HG03571 (cell line): ENCODE data around the gene SPAG17.

ENCODE experiments used
- ATAC-seq: cut with Tn5 transposase; IDR thresholded peaks from one replicate; pipeline ENCODE4 v1.9.1; 2021; ENCODE audit not compliant: unreplicated experiment

Gene SPAG17

GRCh38 chr1:118185084-118185832 lies at the start of gene SPAG17:
TSS of gene SPAG17 (minus strand) at chr1:118185228. CDS start at chr1:118185157, 71 bp downstream.
- no peak for ATAC-seq

- ATAC-seq: no peak
These were observed 40.4 kb upstream of the SPAG17 start for GRCh38 chr1:118225471-118225870.

DNA sequence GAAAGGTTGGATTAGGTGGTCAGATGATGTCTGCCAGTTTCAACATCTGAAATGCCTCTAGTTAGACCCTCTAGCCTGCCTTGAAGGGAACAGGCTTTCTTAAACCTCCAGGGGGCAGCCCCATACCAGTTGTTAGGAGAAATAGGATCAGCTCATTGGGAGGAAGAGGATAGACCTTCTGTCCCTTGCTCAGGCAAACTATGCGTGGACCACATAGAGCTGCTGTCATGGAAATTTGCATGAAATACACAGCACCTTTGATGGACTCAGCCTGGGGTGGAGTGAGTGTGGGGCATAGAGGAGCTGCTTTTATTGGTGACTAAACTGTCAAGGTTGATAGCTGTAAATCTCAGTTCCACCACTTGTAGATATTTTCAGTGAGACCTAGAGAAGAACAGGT lies 38.4 kb upstream of the SPAG17 start:
- no peak for ATAC-seq

DNA sequence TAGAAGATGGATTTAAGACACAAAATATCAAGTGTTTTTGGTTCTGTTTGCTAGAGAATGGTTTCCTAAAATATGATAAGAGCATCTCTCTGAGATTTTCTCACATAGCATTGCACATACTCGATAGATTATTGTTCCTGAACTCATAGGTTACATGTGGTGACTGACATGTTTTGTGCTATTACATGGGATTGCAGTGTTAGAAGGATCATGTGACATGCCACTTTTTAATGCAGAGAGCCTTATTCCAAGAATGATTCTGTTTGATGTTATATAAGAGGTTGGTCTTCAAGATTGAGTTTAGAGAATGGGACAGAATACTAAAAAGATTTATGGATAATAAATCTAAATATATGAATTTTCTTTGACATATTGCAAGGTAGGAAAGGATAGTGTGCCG lies 34.4 kb upstream of the SPAG17 start:
- no peak for ATAC-seq

- no peak for ATAC-seq
These were observed 32.3 kb upstream of the SPAG17 start for GRCh38 chr1:118217141-118217838.

DNA sequence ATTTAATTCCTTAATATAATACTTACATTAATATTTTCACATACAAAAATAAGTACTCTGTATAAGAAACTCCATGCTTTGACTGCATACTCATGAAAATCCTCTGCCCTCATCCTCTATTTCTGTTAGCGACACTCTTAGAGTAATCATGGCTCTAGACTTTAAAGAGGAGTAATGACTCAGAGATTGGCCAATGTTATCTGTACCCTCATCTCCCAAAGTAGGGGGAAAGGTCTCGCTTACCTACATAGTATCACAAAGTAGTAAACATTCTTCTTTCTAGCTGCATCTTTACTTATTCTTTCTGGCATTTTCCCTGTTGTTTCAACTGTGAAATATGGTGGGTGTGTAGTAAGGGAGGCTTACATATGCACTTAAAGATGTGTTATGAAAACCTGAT lies 29.8 kb upstream of the SPAG17 start:
- ATAC-seq: no peak

DNA sequence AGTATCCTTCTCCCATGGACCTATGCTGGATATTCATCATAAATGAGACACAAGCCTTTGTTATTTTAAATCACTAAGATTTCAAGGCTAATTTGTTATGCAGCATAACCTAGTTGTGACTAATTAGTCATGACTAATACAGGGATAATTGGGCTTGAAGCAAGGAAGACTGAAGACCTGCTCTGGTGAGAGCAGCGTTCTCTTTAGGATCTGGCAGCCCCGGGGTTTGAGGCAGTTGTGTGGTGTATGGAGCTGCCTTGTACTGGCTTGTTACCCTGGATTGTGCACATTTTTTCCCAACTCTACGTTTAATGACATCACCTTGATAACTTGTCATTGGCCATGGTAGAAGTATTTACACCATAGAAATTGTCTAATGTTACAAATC lies 25.7 kb upstream of the SPAG17 start:
- no peak for ATAC-seq

- ATAC-seq: no peak
These were observed 25.2 kb upstream of the SPAG17 start for GRCh38 chr1:118210051-118210722.

DNA sequence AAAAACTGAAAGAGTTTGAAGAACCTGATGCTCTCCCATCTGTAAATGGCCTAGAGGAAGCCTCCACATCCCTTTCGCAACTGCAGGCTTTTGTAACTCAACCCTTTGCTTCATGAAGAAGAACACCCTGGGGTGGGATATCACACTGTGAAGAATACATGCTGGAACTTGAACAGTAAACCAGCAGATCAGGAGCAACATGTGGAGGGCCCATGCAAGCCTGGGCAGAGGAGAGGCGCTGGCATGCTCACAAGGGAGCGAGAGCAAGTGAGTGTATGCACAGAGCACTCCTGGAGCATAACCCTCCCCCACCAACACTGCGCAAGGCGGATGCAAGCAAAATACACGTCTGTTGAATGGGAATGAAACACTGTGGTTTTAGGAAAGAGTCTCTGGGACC lies 24.6 kb upstream of the SPAG17 start:
- ATAC-seq: no peak

GRCh38 chr1:118206966-118207365 lies 21.9 kb upstream of the SPAG17 start:
- no peak for ATAC-seq

- no peak for ATAC-seq
These were observed 19.6 kb upstream of the SPAG17 start for GRCh38 chr1:118204648-118205047.

DNA sequence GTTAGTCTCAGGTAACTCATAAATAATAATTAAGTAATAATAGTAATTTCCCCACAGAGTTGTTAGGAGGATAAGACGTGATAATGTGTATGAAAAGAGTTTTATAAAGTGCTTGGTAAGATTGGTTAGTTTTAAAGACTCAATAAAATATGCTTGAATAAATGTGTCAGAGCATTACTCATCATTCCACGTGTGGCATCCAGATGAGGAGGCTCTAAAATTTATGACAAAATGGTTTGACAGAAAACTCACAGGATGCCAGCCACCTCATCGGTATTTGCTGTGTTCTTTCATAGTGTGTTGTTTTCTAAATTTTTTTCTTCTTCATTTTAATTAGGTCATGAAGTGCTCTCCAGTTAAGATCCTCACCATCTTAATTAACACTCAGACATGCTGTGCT lies 19.1 kb upstream of the SPAG17 start:
- no peak for ATAC-seq

GRCh38 chr1:118202076-118202608 lies 17.1 kb upstream of the SPAG17 start:
- no peak for ATAC-seq

DNA sequence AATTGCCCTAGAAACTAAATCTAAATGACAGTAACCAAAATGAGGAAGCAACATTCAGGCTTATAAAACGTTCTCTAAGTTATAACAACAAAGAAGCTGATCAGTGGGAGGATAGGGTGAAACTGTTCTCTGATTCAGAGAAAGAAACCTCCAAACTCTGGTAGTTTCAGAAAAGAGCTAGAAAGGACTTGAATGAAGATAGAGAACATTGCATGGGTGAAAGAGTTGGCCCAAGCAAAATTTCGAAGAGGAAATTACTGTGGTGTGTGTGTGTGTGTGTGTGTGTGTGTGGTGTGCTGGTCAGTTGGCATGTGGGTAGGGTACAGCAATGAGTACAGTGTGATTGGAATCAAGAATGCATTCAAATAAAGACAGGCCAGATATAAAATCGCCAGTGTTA lies 16.5 kb upstream of the SPAG17 start:
- ATAC-seq: no peak

GRCh38 chr1:118200836-118201235 lies 15.8 kb upstream of the SPAG17 start:
- ATAC-seq: no peak

DNA sequence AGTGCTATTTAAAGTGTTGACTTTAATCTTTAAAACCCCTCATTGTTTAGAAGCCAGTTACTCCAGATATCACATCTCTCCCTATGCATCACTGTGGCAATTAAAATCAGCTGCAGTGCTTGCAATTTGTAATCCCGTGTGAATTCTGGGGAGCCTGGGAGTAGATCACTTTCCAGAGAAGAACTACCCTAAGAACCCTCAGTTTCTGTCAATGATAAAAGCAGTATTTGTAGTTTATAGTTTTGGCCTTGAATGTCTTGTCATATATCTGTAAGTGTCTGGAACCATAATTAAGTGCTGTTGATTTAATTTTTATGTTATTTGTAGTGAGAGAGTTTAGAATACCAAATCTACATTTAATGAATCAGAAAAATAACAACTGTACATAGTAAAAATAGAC lies 5.5 kb upstream of the SPAG17 start:
- no peak for ATAC-seq

GRCh38 chr1:118189564-118189963 lies 4.5 kb upstream of the SPAG17 start:
- no peak for ATAC-seq

DNA sequence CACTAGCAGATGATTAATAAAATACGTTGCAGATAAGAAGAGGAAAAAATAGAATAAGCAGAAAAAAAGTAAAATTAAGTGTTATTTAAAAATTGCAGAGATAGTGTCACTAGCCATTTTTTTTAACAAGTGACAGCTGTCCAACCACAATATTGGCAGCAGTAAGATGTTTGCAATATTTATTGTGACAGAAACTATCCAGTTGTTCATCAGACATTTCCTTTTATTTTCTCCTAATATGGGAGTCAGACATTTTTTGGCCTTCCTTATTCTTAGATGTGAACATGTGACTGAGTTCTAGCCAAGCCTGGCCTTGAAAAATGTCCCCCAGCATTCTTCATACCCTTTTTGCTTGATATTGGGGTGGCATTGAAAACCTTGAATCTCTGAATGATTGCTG lies 3.4 kb upstream of the SPAG17 start:
- no peak for ATAC-seq

DNA sequence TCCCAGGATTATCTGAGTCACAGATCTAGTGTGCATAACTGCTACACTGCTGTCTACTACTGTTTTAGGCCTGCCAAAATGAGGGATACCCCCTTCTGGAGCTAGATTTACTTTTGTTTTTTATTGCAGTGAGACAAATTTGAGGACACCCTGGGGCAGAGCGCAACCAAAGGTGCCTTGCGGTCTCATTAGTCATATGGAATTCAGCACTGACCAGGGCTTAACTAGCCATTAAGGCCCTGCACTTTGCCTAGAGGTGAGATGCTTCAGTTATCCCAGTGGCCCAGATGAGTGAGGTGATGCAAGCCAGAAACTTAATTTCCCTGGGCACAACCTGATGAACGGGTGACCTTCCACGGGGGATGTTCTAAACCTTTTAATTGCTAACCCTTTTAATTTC lies 998 bp upstream of the SPAG17 start:
- ATAC-seq: no peak

- ATAC-seq: no peak
These were observed 317 bp downstream of the SPAG17 start for GRCh38 chr1:118184739-118185083.

DNA sequence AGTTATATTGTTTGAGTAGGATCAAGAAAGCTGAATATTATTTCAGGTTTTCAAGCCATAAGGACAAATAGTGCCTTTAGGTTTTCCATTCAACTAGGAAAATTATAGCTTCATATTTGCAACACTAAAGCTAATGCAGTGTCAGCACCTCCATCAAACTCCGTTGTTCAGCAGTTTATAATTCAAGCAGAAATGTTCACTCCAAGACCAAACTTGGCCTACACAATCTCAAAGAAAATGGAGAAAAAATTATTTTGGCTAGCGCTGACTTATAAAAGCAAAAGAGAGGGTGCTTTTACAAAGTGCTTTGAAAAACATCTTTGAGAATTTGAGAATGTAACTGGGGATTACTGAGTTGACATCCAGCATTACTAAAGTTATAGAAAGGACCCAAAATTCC lies 1.4 kb downstream of the SPAG17 start:
- ATAC-seq: no peak

DNA sequence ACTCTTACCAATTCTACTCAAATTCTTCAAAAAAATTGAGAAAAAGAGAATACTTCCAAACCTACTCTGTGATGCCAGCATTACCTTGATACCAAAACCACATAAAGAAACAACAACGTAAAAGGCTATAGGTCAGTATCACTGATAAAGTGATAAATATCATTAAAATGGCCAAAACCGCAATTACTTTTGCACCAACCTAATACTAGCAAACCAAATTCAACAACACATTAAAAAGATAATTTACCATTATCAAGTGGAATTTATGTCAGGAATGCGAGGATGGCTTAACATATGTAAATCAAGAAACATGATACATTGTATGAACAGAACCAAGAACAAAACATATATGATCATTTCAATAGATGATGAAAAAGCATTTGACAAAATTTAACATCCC lies 7.0 kb downstream of the SPAG17 start:
- no peak for ATAC-seq
